IPS-18c (cell line): ENCODE measurements around the gene ANO4.
"Not testable (repeated sequence)": the region's sequence is repeated elsewhere in the genome, so short reads cannot be mapped to it uniquely, and the experiment has no call there.

Experiments
- H3K4me3 ChIP-seq: 2 replicates; pipeline ENCODE4 v1.7.0; 2013; ENCODE audit warnings: low read depth, mild to moderate bottlenecking, low read length, moderate library complexity; ENCODE audit not compliant: insufficient read depth
- H3K9me3 ChIP-seq: one replicate; pipeline ENCODE4 v1.6.1; 2013; ENCODE audit warnings: mild to moderate bottlenecking, low read length, moderate library complexity; ENCODE audit not compliant: control insufficient read depth, insufficient read depth

Gene ANO4

GRCh38 chr12:101038289-101038871 lies 243.8 kb downstream of the ANO4 start:
- Histone ChIP-seq H3K9me3 (no peaks in the 10 kb centered on the region), H3K4me3 (no peak overlapping the region)

- Histone ChIP-seq H3K9me3 (no peaks in the 10 kb centered on the region), H3K4me3 (no peak overlapping the region)
These were observed 245.4 kb downstream of the ANO4 start for GRCh38 chr12:101039848-101040531.

- Histone ChIP-seq H3K9me3 (no peaks in the 10 kb centered on the region), H3K4me3 (no peak overlapping the region)
These were observed 246.4 kb downstream of the ANO4 start for GRCh38 chr12:101040936-101041335.

- H3K4me3 ChIP-seq, result no peak overlapping the region
- no peaks in the 10 kb centered on the region for H3K9me3 ChIP-seq
These were observed 247.6 kb downstream of the ANO4 start for GRCh38 chr12:101042211-101042610.

- Histone ChIP-seq H3K4me3 (no peak overlapping the region), H3K9me3 (no peaks in the 10 kb centered on the region)
These were observed 250.0 kb downstream of the ANO4 start for GRCh38 chr12:101044512-101045059.

GRCh38 chr12:101045486-101046464 lies 251.2 kb downstream of the ANO4 start:
- Histone ChIP-seq H3K9me3 (no peaks in the 10 kb centered on the region), H3K4me3 (no peak overlapping the region)

GRCh38 chr12:101047652-101048051 lies 253.1 kb downstream of the ANO4 start:
- H3K4me3 ChIP-seq, result no peak overlapping the region
- no peaks in the 10 kb centered on the region for H3K9me3 ChIP-seq

GRCh38 chr12:101050631-101051030 lies 256.1 kb downstream of the ANO4 start:
- H3K9me3 ChIP-seq, result no peaks in the 10 kb centered on the region
- H3K4me3 ChIP-seq, result no peak overlapping the region

- H3K9me3 ChIP-seq, result no peaks in the 10 kb centered on the region
- H3K4me3 ChIP-seq, result no peak overlapping the region
These were observed 256.6 kb downstream of the ANO4 start for GRCh38 chr12:101051151-101051550.

GRCh38 chr12:101051901-101052550 lies 257.4 kb downstream of the ANO4 start:
- no peak overlapping the region for H3K4me3 ChIP-seq
- no peaks in the 10 kb centered on the region for H3K9me3 ChIP-seq

GRCh38 chr12:101053203-101053602 lies 258.6 kb downstream of the ANO4 start:
- Histone ChIP-seq H3K4me3 (no peak overlapping the region), H3K9me3 (no peaks in the 10 kb centered on the region)

- Histone ChIP-seq H3K9me3 (no peaks in the 10 kb centered on the region), H3K4me3 (no peak overlapping the region)
These were observed 261.4 kb downstream of the ANO4 start for GRCh38 chr12:101055940-101056339.

- not testable (repeated sequence) for H3K4me3 ChIP-seq, H3K9me3 ChIP-seq
These were observed 267.9 kb downstream of the ANO4 start for GRCh38 chr12:101062508-101062907.

- no peak overlapping the region for H3K4me3 ChIP-seq
- H3K9me3 ChIP-seq, result peaks cover 2% of the 10 kb centered on the region
These were observed 270.1 kb downstream of the ANO4 start for GRCh38 chr12:101064721-101065120.

GRCh38 chr12:101066489-101066888 lies 271.9 kb downstream of the ANO4 start:
- H3K9me3 ChIP-seq, result peaks cover 2% of the 10 kb centered on the region
- H3K4me3 ChIP-seq, result no peak overlapping the region

GRCh38 chr12:101068402-101068801 lies 273.8 kb downstream of the ANO4 start:
- no peak overlapping the region for H3K4me3 ChIP-seq
- H3K9me3 ChIP-seq, result peaks cover 2% of the 10 kb centered on the region

- Histone ChIP-seq H3K9me3 (no peaks in the 10 kb centered on the region), H3K4me3 (no peak overlapping the region)
These were observed 274.3 kb downstream of the ANO4 start for GRCh38 chr12:101068836-101069235.
